Measurements from ENCODE around the gene KRAS. TPM values are rescaled to one million over a fixed set of nuclear protein-coding genes. Genes with fewer than 3 reads are reported as not detected.

KRAS gene
- total and polyA plus RNA-seq, 3 donors from 2014 or later = 13.3 to 22.1 (median 20.3) TPM

DNA sequence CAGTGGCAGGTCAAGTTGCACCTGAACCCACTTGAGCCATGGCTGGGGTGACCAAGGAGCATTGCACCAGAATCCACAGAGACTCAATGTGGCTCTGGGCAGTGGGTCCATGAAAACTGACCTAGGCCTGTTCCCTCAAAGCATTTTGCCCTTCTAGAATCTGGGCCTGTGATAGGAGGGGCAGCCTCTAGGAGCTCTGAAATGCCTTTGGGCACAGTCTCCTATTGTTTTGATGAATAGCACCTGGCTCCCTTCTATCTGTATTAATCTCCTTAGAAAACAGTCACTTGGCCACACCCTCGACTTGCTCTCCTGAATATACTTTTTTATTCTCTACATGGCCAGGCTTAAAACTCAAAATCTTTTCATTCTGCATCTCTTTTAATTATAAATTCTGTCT is 14.1 kb upstream of the KRAS start:
- no peaks in the 10 kb centered on the region for H3K27me3 ChIP-seq
- no peaks in the 10 kb centered on the region for H3K4me1 ChIP-seq

DNA sequence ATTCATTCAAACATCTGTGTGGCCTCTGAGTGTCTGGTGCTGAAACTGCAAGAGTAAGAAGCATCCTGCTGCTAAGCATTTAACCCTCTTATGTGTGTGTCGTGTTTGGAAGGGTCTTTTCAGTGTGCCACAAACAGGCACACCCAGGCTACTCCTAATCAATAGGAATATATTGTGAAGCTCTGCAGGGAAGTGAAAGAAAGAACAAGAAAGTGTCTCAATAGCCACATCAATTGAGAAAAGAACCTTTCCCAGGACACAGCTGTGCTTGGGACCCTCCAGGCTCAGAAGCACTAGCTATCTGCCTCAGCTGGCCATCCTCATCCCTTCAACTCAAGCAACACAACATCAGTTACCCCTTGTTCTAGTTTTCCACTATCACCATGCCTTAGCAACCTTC is 13.4 kb upstream of the KRAS start:
- Histone ChIP-seq H3K4me3 (no peak overlapping the region), H3K4me1 (no peaks in the 10 kb centered on the region), H3K36me3 (ENCODE audit: low read depth, missing control alignments) (no peaks in the 10 kb centered on the region), H3K27ac (no peak overlapping the region), H3K9me3 (no peaks in the 10 kb centered on the region), H3K27me3 (no peaks in the 10 kb centered on the region)
- intact Hi-C loops (cut with DNase I; ENCODE audit: low total_unique reads) = no loop called here
- WGBS, 2 donors = 23 to 61% methylated on average over 1 of the region's 1 CpG
- DNase-seq = no peak
- TF ChIP-seq, protein P1, sequence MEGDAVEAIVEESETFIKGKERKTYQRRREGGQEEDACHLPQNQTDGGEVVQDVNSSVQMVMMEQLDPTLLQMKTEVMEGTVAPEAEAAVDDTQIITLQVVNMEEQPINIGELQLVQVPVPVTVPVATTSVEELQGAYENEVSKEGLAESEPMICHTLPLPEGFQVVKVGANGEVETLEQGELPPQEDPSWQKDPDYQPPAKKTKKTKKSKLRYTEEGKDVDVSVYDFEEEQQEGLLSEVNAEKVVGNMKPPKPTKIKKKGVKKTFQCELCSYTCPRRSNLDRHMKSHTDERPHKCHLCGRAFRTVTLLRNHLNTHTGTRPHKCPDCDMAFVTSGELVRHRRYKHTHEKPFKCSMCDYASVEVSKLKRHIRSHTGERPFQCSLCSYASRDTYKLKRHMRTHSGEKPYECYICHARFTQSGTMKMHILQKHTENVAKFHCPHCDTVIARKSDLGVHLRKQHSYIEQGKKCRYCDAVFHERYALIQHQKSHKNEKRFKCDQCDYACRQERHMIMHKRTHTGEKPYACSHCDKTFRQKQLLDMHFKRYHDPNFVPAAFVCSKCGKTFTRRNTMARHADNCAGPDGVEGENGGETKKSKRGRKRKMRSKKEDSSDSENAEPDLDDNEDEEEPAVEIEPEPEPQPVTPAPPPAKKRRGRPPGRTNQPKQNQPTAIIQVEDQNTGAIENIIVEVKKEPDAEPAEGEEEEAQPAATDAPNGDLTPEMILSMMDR (IDR thresholded peaks at IDR 0.05) = no peak
- TF ChIP-seq POLR2A (IDR thresholded peaks at IDR 0.05) = no peak

More for the DNA sequence above, 14.1 kb upstream of the KRAS start:
- Histone ChIP-seq H3K9me3 (no peaks in the 10 kb centered on the region), H3K27ac (no peak overlapping the region), H3K36me3 (ENCODE audit: low read depth, missing control alignments) (no peaks in the 10 kb centered on the region), H3K4me3 (no peak overlapping the region)
- intact Hi-C loops (cut with DNase I; ENCODE audit: low total_unique reads) = no loop called here
- WGBS, 2 donors = 70 to 84% methylated on average over 1 of the region's 1 CpG
- TF ChIP-seq, protein P1 (IDR thresholded peaks at IDR 0.05) = no peak
- no peak for TF ChIP-seq POLR2A (IDR thresholded peaks at IDR 0.05)
- DNase-seq = no peak

GRCh38 chr12:25263594-25263993 is 12.9 kb upstream of the KRAS start:
- Histone ChIP-seq H3K27me3 (no peaks in the 10 kb centered on the region), H3K4me1 (no peaks in the 10 kb centered on the region), H3K4me3 (no peak overlapping the region), H3K36me3 (ENCODE audit: low read depth, missing control alignments) (no peaks in the 10 kb centered on the region), H3K9me3 (no peaks in the 10 kb centered on the region), H3K27ac (no peak overlapping the region)
- no peak for DNase-seq
- intact Hi-C loops (cut with DNase I; ENCODE audit: low total_unique reads) = no loop called here
- TF ChIP-seq POLR2A (IDR thresholded peaks at IDR 0.05) = no peak
- TF ChIP-seq, protein P1 (IDR thresholded peaks at IDR 0.05) = no peak
- 90 to 93% methylated on average over 4 of the region's 4 CpGs for WGBS, 2 donors

- Histone ChIP-seq H3K4me3 (no peak overlapping the region), H3K27me3 (no peaks in the 10 kb centered on the region), H3K36me3 (ENCODE audit: low read depth, missing control alignments) (no peaks in the 10 kb centered on the region), H3K9me3 (no peaks in the 10 kb centered on the region), H3K4me1 (no peaks in the 10 kb centered on the region), H3K27ac (no peak overlapping the region)
- DNase-seq = no peak
- intact Hi-C loops (cut with DNase I; ENCODE audit: low total_unique reads) = no loop called here
- TF ChIP-seq, protein P1 (IDR thresholded peaks at IDR 0.05) = no peak
- TF ChIP-seq POLR2A (IDR thresholded peaks at IDR 0.05) = no peak
- WGBS, 2 donors = 58 to 82% methylated on average over 1 of the region's 1 CpG
These were observed 11.8 kb upstream of the KRAS start for GRCh38 chr12:25262389-25263074.

Measured in testis (tissue), 3 donors.